H1 (cell line): Measurements from ENCODE around the gene MAP4K5. TPM values are rescaled to one million over a fixed set of nuclear protein-coding genes. Genes with fewer than 3 reads are reported as not detected.

ENCODE experiments used
- CTCF ChIA-PET: fragments of 300-600 bp; sonication (Branson Sonifier 250); formaldehyde crosslinking; loops from one replicate; lab custom pipeline; 2021; ENCODE audit not compliant: partially characterized antibody; lab: Charles Lee
- POLR2A ChIA-PET: fragments of 300-600 bp; sonication (Branson Sonifier 250); formaldehyde crosslinking; loops from one replicate; lab custom pipeline; 2021; ENCODE audit warnings: inconsistent platforms; ENCODE audit not compliant: partially characterized antibody; lab: Charles Lee
- DNase-seq, 2 experiments: peaks; one replicate each; pipeline versions ENCODE4 v3.0.0 to v3.0.0-alpha.2; 2010 to 2022; ENCODE audit warnings: low spot score in 2 of 2, low read depth in 1 of 2, mixed read lengths in 1 of 2
- FAIRE-seq: peaks from 2 replicates; lab custom pipeline; 2011; peaks lifted over from hg19 to GRCh38; lab: Jason Lieb, UNC
- H2AFZ ChIP-seq: 2 replicates; pipeline ENCODE4 v1.8.1; 2012; ENCODE audit warnings: low read length, inconsistent platforms
- H2AK5ac ChIP-seq: 2 replicates; pipeline ENCODE4 v1.6.1; 2013; ENCODE audit warnings: low read depth, low read length
- H2BK120ac ChIP-seq: replicated peaks from 2 replicates; pipeline ENCODE3; 2013; ENCODE audit warnings: low read depth, low read length, inconsistent platforms
- H2BK12ac ChIP-seq: 2 replicates; pipeline ENCODE4 v1.6.1; 2013; ENCODE audit warnings: low read depth, low read length
- H2BK15ac ChIP-seq: 2 replicates; pipeline ENCODE4 v1.6.1; 2013; ENCODE audit warnings: low read length
- H2BK20ac ChIP-seq: 2 replicates; pipeline ENCODE4 v1.6.1; 2013; ENCODE audit warnings: low read length
- H2BK5ac ChIP-seq: 2 replicates; pipeline ENCODE4 v1.6.1; 2013; ENCODE audit warnings: low read depth, low read length
- H3K14ac ChIP-seq: 2 replicates; pipeline ENCODE4 v1.6.1; 2013; ENCODE audit warnings: inconsistent platforms; ENCODE audit not compliant: insufficient read length
- H3K18ac ChIP-seq: 2 replicates; pipeline ENCODE4 v1.6.1; 2013; ENCODE audit warnings: low read length; ENCODE audit errors: extremely low read depth
- H3K23ac ChIP-seq: 2 replicates; pipeline ENCODE4 v1.6.1; 2013; ENCODE audit warnings: inconsistent platforms; ENCODE audit not compliant: insufficient read length
- H3K23me2 ChIP-seq: 2 replicates; pipeline ENCODE4 v1.6.1; 2013; ENCODE audit warnings: low read depth, low read length
- H3K27ac ChIP-seq: 2 replicates; pipeline ENCODE4 v1.6.1; 2011; ENCODE audit warnings: low read depth, low read length, inconsistent platforms
- H3K27me3 ChIP-seq, 4 experiments: replicated peaks in 1 of 4; 1 replicate in 1 of 4; 2 replicates in 3 of 4; pipeline versions ENCODE4 v1.6.1 to v1.8.1; 2011 to 2013; ENCODE audit warnings: low read length in 3 of 4, mild to moderate bottlenecking in 3 of 4, inconsistent platforms in 2 of 4, mixed read lengths in 2 of 4, moderate library complexity in 1 of 4; ENCODE audit not compliant: control insufficient read depth in 3 of 4, insufficient read depth in 3 of 4; ENCODE audit errors: extremely low read depth in 1 of 4
- H3K36me3 ChIP-seq, 4 experiments: 2 replicates each; pipeline versions ENCODE4 v1.6.1 to v1.8.1; 2011 to 2013; ENCODE audit warnings: mild to moderate bottlenecking in 4 of 4, low read length in 3 of 4, moderate library complexity in 2 of 4, control low read depth in 1 of 4, inconsistent platforms in 1 of 4; ENCODE audit not compliant: insufficient read depth in 4 of 4, control insufficient read depth in 2 of 4
- H3K4ac ChIP-seq: replicated peaks from 2 replicates; pipeline ENCODE3; 2013; ENCODE audit warnings: low read length, low read depth, mixed read lengths, inconsistent platforms; ENCODE audit not compliant: insufficient read length
- H3K4me1 ChIP-seq, 4 experiments: replicated peaks in 1 of 4; 1 replicate in 1 of 4; 2 replicates in 3 of 4; pipeline versions ENCODE4 v1.6.1 to v1.8.1; 2011 to 2013; ENCODE audit warnings: low read length in 3 of 4, inconsistent platforms in 2 of 4, mixed read lengths in 1 of 4; ENCODE audit not compliant: insufficient read depth in 4 of 4, control insufficient read depth in 3 of 4
- H3K4me2 ChIP-seq, 2 experiments: 2 replicates each; pipeline versions ENCODE4 v1.6.1 to v1.8.1; 2011 to 2013; ENCODE audit warnings: low read depth in 2 of 2, low read length in 2 of 2, control low read depth in 1 of 2, inconsistent platforms in 1 of 2, mild to moderate bottlenecking in 1 of 2; ENCODE audit not compliant: insufficient read depth in 1 of 2
- H3K4me3 ChIP-seq, 4 experiments: fragments of 200-600, 300-600 bp in 1 of 4; sonication (generic), shearing (Covaris generic), sonication (Bioruptor Twin) in 1 of 4; 2 replicates each; pipeline versions ENCODE4 v1.5.1 to v1.8.1; 2011 to 2016; ENCODE audit warnings: low read length in 4 of 4, low read depth in 3 of 4, control low read depth in 2 of 4, inconsistent platforms in 2 of 4, mild to moderate bottlenecking in 2 of 4, mixed read lengths in 1 of 4, moderate library complexity in 1 of 4; ENCODE audit not compliant: insufficient read depth in 2 of 4; ENCODE audit errors: extremely low read depth in 1 of 4
- H3K56ac ChIP-seq: replicated peaks from 2 replicates; pipeline ENCODE3; 2013; ENCODE audit warnings: low read depth, mild to moderate bottlenecking, mixed read lengths, low read length, inconsistent platforms; ENCODE audit not compliant: insufficient read length
- H3K79me1 ChIP-seq: 2 replicates; pipeline ENCODE4 v1.6.1; 2013; ENCODE audit warnings: low read depth, low read length, control low read depth
- H3K79me2 ChIP-seq, 2 experiments: 2 replicates each; pipeline versions ENCODE4 v1.6.1 to v1.8.1; 2012 to 2013; ENCODE audit warnings: low read length in 2 of 2, mild to moderate bottlenecking in 2 of 2, inconsistent platforms in 1 of 2; ENCODE audit not compliant: insufficient read depth in 2 of 2, control insufficient read depth in 1 of 2
- H3K9ac ChIP-seq, 4 experiments: replicated peaks in 1 of 4; 1 replicate in 1 of 4; 2 replicates in 3 of 4; pipeline versions ENCODE4 v1.6.1 to v1.8.1; 2011 to 2013; ENCODE audit warnings: low read depth in 3 of 4, low read length in 3 of 4, control low read depth in 2 of 4, mild to moderate bottlenecking in 2 of 4, moderate library complexity in 2 of 4, inconsistent platforms in 1 of 4; ENCODE audit errors: extremely low read depth in 1 of 4
- H3K9me3 ChIP-seq, 2 experiments: 2 replicates each; pipeline versions ENCODE4 v1.6.1 to v1.8.1; 2012 to 2013; ENCODE audit warnings: mild to moderate bottlenecking in 2 of 2, moderate library complexity in 2 of 2, control low read depth in 1 of 2, inconsistent platforms in 1 of 2, low read depth in 1 of 2, low read length in 1 of 2, mixed read lengths in 1 of 2; ENCODE audit not compliant: insufficient read depth in 2 of 2
- H4K20me1 ChIP-seq, 2 experiments: replicated peaks in 1 of 2; 2 replicates each; pipeline versions ENCODE3 to v1.8.1; 2011 to 2013; ENCODE audit warnings: inconsistent platforms in 2 of 2, low read length in 2 of 2, mild to moderate bottlenecking in 1 of 2; ENCODE audit not compliant: insufficient read depth in 2 of 2, control insufficient read depth in 1 of 2
- H4K5ac ChIP-seq: 2 replicates; pipeline ENCODE4 v1.6.1; 2013; ENCODE audit warnings: low read length, low read depth, mixed read lengths, inconsistent platforms; ENCODE audit not compliant: insufficient read length
- H4K8ac ChIP-seq: 2 replicates; pipeline ENCODE4 v1.8.0; 2013; ENCODE audit warnings: mild to moderate bottlenecking, moderate library complexity, low read length, inconsistent platforms; ENCODE audit not compliant: insufficient read depth; ENCODE audit errors: extremely low read depth
- H4K91ac ChIP-seq: replicated peaks from 2 replicates; pipeline ENCODE3; 2013; ENCODE audit warnings: low read length, mixed read lengths, inconsistent platforms; ENCODE audit not compliant: insufficient read length
- BRCA1 ChIP-seq: IDR thresholded peaks from 2 replicates; pipeline ENCODE4 v1.6.1; 2012; ENCODE audit warnings: low read depth, low read length, improper control_type of control experiment
- CTCF ChIP-seq, 3 experiments: IDR thresholded peaks; 1 replicate in 2 of 3; 2 replicates in 1 of 3; pipeline versions ENCODE4 v1.5.1 to v1.6.1; 2011; ENCODE audit warnings: low read length in 3 of 3, mild to moderate bottlenecking in 3 of 3, inconsistent platforms in 2 of 3, low read depth in 1 of 3, moderate library complexity in 1 of 3; ENCODE audit not compliant: insufficient read depth in 1 of 3; ENCODE audit errors: control extremely low read depth in 1 of 3
- HDAC2 ChIP-seq, 2 experiments: fragments of 300-600 bp in 1 of 2; sonication (generic) in 1 of 2; IDR thresholded peaks; 2 replicates each; pipeline ENCODE4 v1.6.1; 2011 to 2012; ENCODE audit warnings: low read depth in 2 of 2, low read length in 2 of 2, mild to moderate bottlenecking in 2 of 2, moderate library complexity in 2 of 2, borderline replicate concordance in 1 of 2, inconsistent platforms in 1 of 2
- PHF8 ChIP-seq: fragments of 200-600 bp; sonication (generic); conservative IDR thresholded peaks from 2 replicates; pipeline ENCODE4 v1.7.1; 2012; ENCODE audit warnings: low read depth, mild to moderate bottlenecking, inconsistent platforms, low read length, moderate library complexity
- RNF2 ChIP-seq: fragments of 200-900, 300-1000 bp; sonication (generic); IDR thresholded peaks from 2 replicates; pipeline ENCODE4 v1.7.1; 2016; ENCODE audit warnings: borderline replicate concordance, low read depth, mild to moderate bottlenecking, antibody characterized with exemption, low read length; ENCODE audit not compliant: poor library complexity, severe bottlenecking; ENCODE audit errors: missing control alignments
- SUZ12 ChIP-seq: fragments of 200-600 bp; sonication (generic); IDR thresholded peaks from 2 replicates; pipeline ENCODE4 v1.6.1; 2012; ENCODE audit warnings: mild to moderate bottlenecking, inconsistent platforms, low read length, moderate library complexity, mixed read lengths
- TAF7 ChIP-seq: optimal IDR thresholded peaks from 2 replicates; pipeline ENCODE3; 2011; ENCODE audit warnings: low read depth, mild to moderate bottlenecking, inconsistent platforms, low read length, moderate library complexity, borderline replicate concordance
- YY1 ChIP-seq: IDR thresholded peaks from 2 replicates; pipeline ENCODE4 v1.6.1; 2011; ENCODE audit warnings: low read depth, mild to moderate bottlenecking, low read length
- WGBS, 2 experiments: shearing (Covaris generic) in 1 of 2; methylation state at CpG; one replicate each; pipeline versions ENCODE4 v1.1.6 to v1.1.7; 2013 to 2015; ENCODE audit warnings: low lambda C conversion rate in 2 of 2, mixed read lengths in 2 of 2, inconsistent platforms in 1 of 2, low coverage in 1 of 2, missing lambda C conversion rate in 1 of 2; ENCODE audit not compliant: insufficient replicate concordance in 2 of 2, insufficient coverage in 1 of 2, insufficient read length in 1 of 2; ENCODE audit errors: extremely low coverage in 1 of 2, missing lambda C conversion rate in 1 of 2; 5-methylcytosine and 5-hydroxymethylcytosine counted together
- polyA plus RNA-seq, 7 experiments: library from polyadenylated mRNA; depleted of rRNA in 3 of 7; stranded (reverse) in 5 of 7; unstranded in 2 of 7; fragments of >200 nt in 5 of 7; fragments of 200-250 nt in 2 of 7; gene quantifications; 1 replicate in 5 of 7; 2 replicates in 1 of 7; 4 replicates in 1 of 7; pipeline versions ENCODE4 v1.2.1 to v1.2.3, GENCODE V29; 2011 to 2013; ENCODE audit warnings: missing spikeins in 2 of 7, mixed read lengths in 2 of 7
- total RNA-seq: library from RNA; stranded (reverse); fragmentation: NEBNext Ultra II Directional; extraction: Animal tissue kit (Norgen Biotek cat#: 25700); gene quantifications from 2 replicates; pipeline ENCODE4 v1.2.1, GENCODE V29; 2021

MAP4K5 gene
- total and polyA plus RNA-seq, 2 of the 8 experiments (the other 6 are each of a cell fraction or from before 2014, with no cell fraction given), result 7.6 to 34.5 TPM

GRCh38 chr14:50452296-50452695, 80.1 kb downstream of the MAP4K5 start:
- Histone ChIP-seq H2BK12ac (no peak overlapping the region), H2BK5ac (no peak overlapping the region), H3K79me1 (no peaks in the 10 kb centered on the region; the same call in 1 of the 2 replicates), H3K27me3 (no peaks in the 10 kb centered on the region), H4K91ac (no peak overlapping the region), H3K23me2 (no peaks in the 10 kb centered on the region), H3K4ac (no peak overlapping the region), H2BK15ac (no peak overlapping the region), H2BK20ac (no peak overlapping the region), H3K18ac (no peak overlapping the region), H3K9ac (no peak overlapping the region), H3K4me2 (no peak overlapping the region), H3K4me1 (no peaks in the 10 kb centered on the region), H2AK5ac (no peak overlapping the region), H3K79me2 (no peaks in the 10 kb centered on the region), H3K56ac (no peak overlapping the region), H3K36me3 (peaks cover 0 to 49% (median 12%) of the 10 kb centered on the region in 4 experiments), H2BK120ac (no peak overlapping the region), H4K5ac (no peak overlapping the region), H4K8ac (no peak overlapping the region), H3K14ac (no peak overlapping the region), H2AFZ (no peak overlapping the region), H3K23ac (no peak overlapping the region), H3K9me3 (no peaks in the 10 kb centered on the region), H4K20me1 (peaks cover 0 to 1% of the 10 kb centered on the region in 2 experiments), H3K4me3 (no peak overlapping the region), H3K27ac (no peak overlapping the region)
- 89% methylated on average over 1 of the region's 1 CpG; no CpG with 5 or more reads in 1 of the 2 experiments for WGBS, 2 experiments
- ChIA-PET POLR2A (interaction anchor here (0.6 kb wide), 1 partner anchor 11 kb away, joined by 3 read pairs; no protein-coding TSS in a partner anchor), CTCF (no interaction called here)
- DNase-seq (no peak), FAIRE-seq (no peak)
- TF ChIP-seq CTCF (IDR thresholded peaks at IDR 0.05; ENCODE audit: control extremely low read depth in 1 of 3, insufficient read depth in 1 of 3, low read depth in 1 of 3, low read length in 3 of 3) (no peak), SUZ12 (no peak), BRCA1 (no peak), PHF8 (no peak), RNF2 (no peak), HDAC2 (IDR thresholded peaks at IDR 0.05; ENCODE audit: borderline replicate concordance in 1 of 2, low read depth in 2 of 2, low read length in 2 of 2) (no peak), TAF7 (no peak), YY1 (no peak)
